GM12878 (cell line): ENCODE data around the gene SLC39A5. TPM values are rescaled to one million over a fixed set of nuclear protein-coding genes. Genes with fewer than 3 reads are reported as not detected.

Experiments used
- ATAC-seq: fragments of 200-7000 bp; cut with Tn5 transposase; 3 replicates; pipeline ENCODE4 v1.9.1; 2020; ENCODE audit warnings: mild to moderate bottlenecking, moderate library complexity
- BruUV-seq: library from RNA; stranded (reverse); fragments of 400-500 nt; replicated peaks from 2 replicates; lab custom pipeline; 2021; lab: Mats Ljungman, UMichigan
- CTCF ChIA-PET: fragments of 300-600 bp; sonication (Branson Sonifier 250); formaldehyde crosslinking; extraction: SDS; loops from one replicate; lab custom pipeline; 2021; ENCODE audit warnings: inconsistent platforms; lab: Yijun Ruan, JAX
- POLR2A ChIA-PET: fragments of 350-600 bp; formaldehyde crosslinking; extraction: SDS; loops from one replicate; lab custom pipeline; 2021; ENCODE audit warnings: inconsistent platforms; lab: Charles Lee
- RAD21 ChIA-PET: fragments of 300-600 bp; sonication (Branson Sonifier 250); formaldehyde crosslinking; loops from one replicate; lab custom pipeline; 2023; ENCODE audit warnings: antibody characterized with exemption; ENCODE audit not compliant: unreplicated experiment; lab: Charles Lee
- SMC1A ChIA-PET: fragments of 300-600 bp; sonication (Branson Sonifier 250); formaldehyde crosslinking; loops from one replicate; lab custom pipeline; 2023; ENCODE audit not compliant: unreplicated experiment, uncharacterized antibody; lab: Charles Lee
- DNase-seq: peaks from one replicate; pipeline ENCODE4 v3.0.0-alpha.2; 2011; ENCODE audit warnings: low read depth, low spot score
- FAIRE-seq: peaks from 3 replicates; lab custom pipeline; 2011; peaks lifted over from hg19 to GRCh38; lab: Jason Lieb, UNC
- H2AFZ ChIP-seq: 2 replicates; pipeline ENCODE4 v1.6.0; 2011; ENCODE audit warnings: low read depth, low read length, control low read depth; ENCODE audit not compliant: control insufficient read depth
- H3K27ac ChIP-seq: 2 replicates; pipeline ENCODE4 v1.5.1; 2011; ENCODE audit warnings: control low read depth; ENCODE audit not compliant: control insufficient read depth, insufficient read depth
- H3K27me3 ChIP-seq, 2 experiments: replicated peaks in 1 of 2; 2 replicates each; pipeline versions ENCODE4 v1.6.0 to v1.6.1; 2011; ENCODE audit warnings: low read length in 1 of 2; ENCODE audit not compliant: control insufficient read depth in 2 of 2, insufficient read depth in 2 of 2
- H3K36me3 ChIP-seq, 2 experiments: 2 replicates each; pipeline ENCODE4 v1.5.1; 2011; ENCODE audit warnings: low read length in 1 of 2; ENCODE audit not compliant: control insufficient read depth in 2 of 2, insufficient read depth in 2 of 2
- H3K4me1 ChIP-seq: 2 replicates; pipeline ENCODE4 v1.6.1; 2011; ENCODE audit warnings: mild to moderate bottlenecking, low read length, moderate library complexity, mixed read lengths; ENCODE audit not compliant: control insufficient read depth, insufficient read depth
- H3K4me2 ChIP-seq: 2 replicates; pipeline ENCODE4 v1.6.0; 2011; ENCODE audit warnings: control low read depth; ENCODE audit not compliant: control insufficient read depth, insufficient read depth
- H3K4me3 ChIP-seq: fragments of 200-600 bp; sonication (generic); 2 replicates; pipeline ENCODE4 v1.5.1; 2016
- H3K79me2 ChIP-seq: 2 replicates; pipeline ENCODE4 v1.6.0; 2011; ENCODE audit warnings: low read length; ENCODE audit not compliant: control insufficient read depth, insufficient read depth
- H3K9ac ChIP-seq: 2 replicates; pipeline ENCODE4 v1.8.0; 2011; ENCODE audit warnings: low read length, control low read depth, mixed read lengths; ENCODE audit not compliant: control insufficient read depth, insufficient read depth
- H3K9me3 ChIP-seq: replicated peaks from 3 replicates; pipeline ENCODE4 v1.5.1; 2011; ENCODE audit warnings: mild to moderate bottlenecking, low read length; ENCODE audit not compliant: control insufficient read depth, insufficient read depth
- H4K20me1 ChIP-seq: 2 replicates; pipeline ENCODE4 v1.6.0; 2011; ENCODE audit not compliant: control insufficient read depth, insufficient read depth
- ATF7 ChIP-seq: fragments of 450-650 bp; IDR thresholded peaks from 2 replicates; pipeline ENCODE4 v1.6.1; 2016; ENCODE audit warnings: low read depth, mild to moderate bottlenecking
- CEBPB ChIP-seq, 2 experiments: fragments of 150-350 bp in 1 of 2; IDR thresholded peaks; 2 replicates each; pipeline ENCODE4 v1.6.1; 2012 to 2014; ENCODE audit warnings: low read depth in 2 of 2, low read length in 2 of 2, borderline replicate concordance in 1 of 2, inconsistent platforms in 1 of 2
- CREM ChIP-seq: IDR thresholded peaks from 2 replicates; pipeline ENCODE4 v1.6.1; 2014; ENCODE audit warnings: antibody characterized with exemption, low read depth
- FOS ChIP-seq: IDR thresholded peaks from 3 replicates; pipeline ENCODE4 v1.6.1; 2011; ENCODE audit warnings: borderline replicate concordance; ENCODE audit not compliant: insufficient read length; ENCODE audit errors: extremely low read depth
- HDAC2 ChIP-seq: fragments of 200-600 bp; sonication (generic); IDR thresholded peaks from 2 replicates; pipeline ENCODE4 v1.6.1; 2017
- NKRF ChIP-seq: fragments of 450-650 bp; conservative IDR thresholded peaks from 2 replicates; pipeline ENCODE4 v1.6.1; 2017; ENCODE audit warnings: mild to moderate bottlenecking, moderate library complexity
- RBBP5 ChIP-seq: fragments of 200-600 bp; sonication (generic); conservative IDR thresholded peaks from 2 replicates; pipeline ENCODE4 v1.6.1; 2016
- SIX5 ChIP-seq: IDR thresholded peaks from 2 replicates; pipeline ENCODE4 v1.6.1; 2011; ENCODE audit warnings: mild to moderate bottlenecking, low read depth, low read length, moderate library complexity; ENCODE audit not compliant: severe bottlenecking
- SMAD1 ChIP-seq: fragments of 450-650 bp; IDR thresholded peaks from 2 replicates; pipeline ENCODE4 v1.6.1; 2018; ENCODE audit warnings: mild to moderate bottlenecking, low read depth; ENCODE audit not compliant: partially characterized antibody
- TARDBP ChIP-seq: IDR thresholded peaks from 2 replicates; pipeline ENCODE4 v1.6.1; 2016; ENCODE audit warnings: borderline replicate concordance
- WGBS: methylation state at CpG from one replicate; pipeline ENCODE4 v1.1.6; 2016; ENCODE audit warnings: low lambda C conversion rate; ENCODE audit not compliant: insufficient replicate concordance, insufficient coverage; ENCODE audit errors: missing lambda C conversion rate; 5-methylcytosine and 5-hydroxymethylcytosine counted together
- in situ Hi-C: fragments of 300-500 bp; cut with MboI; formaldehyde crosslinking; loops from 9 replicates; pipeline ENCODE4 v1.14.3; 2018; ENCODE audit warnings: mixed read lengths
- intact Hi-C: fragments of 100-400 bp; cut with micrococcal nuclease; formaldehyde crosslinking; loops from one replicate; pipeline ENCODE4 v1.14.2; 2022; ENCODE audit not compliant: unreplicated experiment
- polyA plus RNA-seq, 11 experiments: library from polyadenylated mRNA; depleted of rRNA in 4 of 11; unstranded in 6 of 11; stranded (reverse) in 5 of 11; fragments of >200 nt; fragmentation: Nextera tagmentation in 4 of 11; fragmentation: Illumina TruSeq in 1 of 11; extraction: Ambion mirVana in 4 of 11; extraction: Trizol in 1 of 11; gene quantifications; 1 replicate in 1 of 11; 2 replicates in 10 of 11; pipeline versions ENCODE4 v1.2.1 to v1.2.3, GENCODE V29; 2011 to 2016; ENCODE audit warnings: inconsistent platforms in 2 of 11, missing spikeins in 2 of 11, low read depth in 1 of 11
- total RNA-seq, 4 experiments: library from RNA; depleted of rRNA in 3 of 4; stranded (reverse); fragments of >200 nt in 3 of 4; fragmentation: Illumina TruSeq in 1 of 4; extraction: Trizol in 1 of 4; gene quantifications; 2 replicates each; pipeline versions ENCODE4 v1.2.1 to v1.2.3, GENCODE V29; 2013 to 2021

Gene SLC39A5
- total and polyA plus RNA-seq, 10 of the 15 experiments (the other 5 are each of a cell fraction or from before 2014, with no cell fraction given), result 0.15 to 0.56 (median 0.15) TPM; not detected in 7

- no peak for TF ChIP-seq RBBP5
- TF ChIP-seq CEBPB (IDR thresholded peaks at IDR 0.05; ENCODE audit: borderline replicate concordance in 1 of 2, low read depth in 2 of 2, low read length in 2 of 2), result no peak
- TF ChIP-seq ATF7, result no peak
- peak; percentile 95 for TF ChIP-seq NKRF
- no peak for TF ChIP-seq CREM
- TF ChIP-seq TARDBP, result no peak
- no peak for TF ChIP-seq SMAD1
- TF ChIP-seq SIX5, result no peak
- no peak for TF ChIP-seq HDAC2
These were observed 28.4 kb downstream of the SLC39A5 start, which contains the start of gene ANKRD52 (continued) for GRCh38 chr12:56258068-56258819.

GRCh38 chr12:56258820-56259183 lies 29.0 kb downstream of the SLC39A5 start:
- no peaks in the 10 kb centered on the region for H3K27me3 ChIP-seq
- H3K79me2 ChIP-seq, result peaks cover 11% of the 10 kb centered on the region
- ChIA-PET SMC1A (interaction anchor here (0.7 to 1.4 kb wide), 4 partner anchors 15 to 205 kb away, joined by 3 to 5 read pairs (median 4); partner anchors contain the start of gene RNF41), POLR2A (interaction anchor here (0.8 to 1.7 kb wide), 3 partner anchors 37 to 141 kb away, joined by 3 to 8 read pairs (median 4); partner anchors contain the start of genes RNF41 and ZC3H10), CTCF (interaction anchor here (0.7 to 3.5 kb wide), 14 partner anchors 7 to 320 kb away, joined by 3 to 25 read pairs (median 4); partner anchors contain the start of genes CNPY2, COQ10A, IL23A and RNF41), RAD21 (interaction anchor here (0.6 to 2.8 kb wide), 5 partner anchors 37 to 290 kb away, joined by 3 to 12 read pairs (median 8); partner anchors contain the start of genes CS and RNF41)
- peak overlapping the region; percentile 73; the same call in 1 of the 2 replicates for H3K27ac ChIP-seq
- FAIRE-seq, result no peak
- peaks cover 7% of the 10 kb centered on the region for H3K4me1 ChIP-seq
- DNase-seq, result no peak
- in situ Hi-C loops (no loop called here), intact Hi-C loops (loop anchor here (2.0 kb wide), 2 partner anchors 132 to 140 kb away; partner anchors contain the start of gene ZC3H10)
- H3K36me3 ChIP-seq, result peaks cover 1 to 8% of the 10 kb centered on the region in 2 experiments
- H2AFZ ChIP-seq, result peak overlapping the region; percentile 99
- H3K4me3 ChIP-seq, result peak overlapping the region; percentile 95
- H4K20me1 ChIP-seq, result no peaks in the 10 kb centered on the region
- ATAC-seq, result peak; percentile 9; the same call in 2 of the 3 replicates
- TF ChIP-seq FOS, result no peak
- no peak for TF ChIP-seq CREM
- BruUV-seq, result no TSS peak
- no peaks in the 10 kb centered on the region for H3K9me3 ChIP-seq
- H3K4me2 ChIP-seq, result peak overlapping the region; percentile 87
- WGBS, result 4% methylated on average over 9 of the region's 9 CpGs
- peak overlapping the region; percentile 80 for H3K9ac ChIP-seq
